PC-9 (cell line): Measurements from ENCODE around the gene RAD51AP1. TPM values are rescaled to one million over a fixed set of nuclear protein-coding genes. Genes with fewer than 3 reads are reported as not detected.

Experiments
- BruUV-seq: library from RNA; stranded (reverse); fragments of 400-500 nt; replicated peaks from 2 replicates; lab custom pipeline; 2021; lab: Mats Ljungman, UMichigan
- CTCF ChIA-PET: fragments of 300-600 bp; sonication (Branson Sonifier 250); formaldehyde crosslinking; loops from one replicate; lab custom pipeline; 2022; ENCODE audit warnings: antibody characterized with exemption; lab: Charles Lee
- POLR2A ChIA-PET: fragments of 300-600 bp; sonication (Branson Sonifier 250); formaldehyde crosslinking; loops from one replicate; lab custom pipeline; 2022; ENCODE audit warnings: antibody characterized with exemption; ENCODE audit not compliant: unreplicated experiment; lab: Charles Lee
- DNase-seq, 2 experiments: peaks; one replicate each; pipeline versions ENCODE4 v3.0.0 to v3.0.0-alpha.2; 2015 to 2022; ENCODE audit warnings: mixed read lengths in 1 of 2
- H2AFZ ChIP-seq: fragments of 200-600 bp; sonication (generic); 2 replicates; pipeline ENCODE4 v1.8.1; 2017; ENCODE audit warnings: antibody characterized with exemption
- H3F3A ChIP-seq: fragments of 200-600 bp; sonication (generic); 2 replicates; pipeline ENCODE4 v1.8.1; 2017; ENCODE audit warnings: antibody characterized with exemption, mild to moderate bottlenecking, low read depth; ENCODE audit not compliant: insufficient read depth
- H3K27ac ChIP-seq: fragments of 200-600 bp; sonication (generic); 2 replicates; pipeline ENCODE4 v1.6.1; 2016; ENCODE audit warnings: mixed run types
- H3K27me3 ChIP-seq: fragments of 200-600 bp; sonication (generic); 2 replicates; pipeline ENCODE4 v1.6.1; 2016; ENCODE audit warnings: low read depth, mixed run types; ENCODE audit not compliant: insufficient read depth
- H3K36me3 ChIP-seq: fragments of 200-600 bp; sonication (generic); 2 replicates; pipeline ENCODE4 v1.6.1; 2016; ENCODE audit warnings: low read depth, mixed run types
- H3K4me1 ChIP-seq: fragments of 200-600 bp; sonication (generic); replicated peaks from 2 replicates; pipeline ENCODE4 v1.6.1; 2016; ENCODE audit warnings: mixed run types; ENCODE audit not compliant: insufficient read depth
- H3K4me2 ChIP-seq: fragments of 200-600 bp; sonication (generic); 2 replicates; pipeline ENCODE4 v1.6.1; 2017; ENCODE audit warnings: mixed run types
- H3K4me3 ChIP-seq: fragments of 200-600 bp; sonication (generic); 2 replicates; pipeline ENCODE4 v1.6.1; 2016; ENCODE audit warnings: mixed run types
- H3K79me2 ChIP-seq: fragments of 200-600 bp; sonication (generic); 2 replicates; pipeline ENCODE4 v1.6.1; 2017; ENCODE audit warnings: low read depth, mixed run types
- H3K9me2 ChIP-seq: fragments of 200-600 bp; sonication (generic); 2 replicates; pipeline ENCODE4 v1.8.1; 2017; ENCODE audit warnings: mild to moderate bottlenecking; ENCODE audit not compliant: insufficient read depth
- H3K9me3 ChIP-seq: fragments of 200-600 bp; sonication (generic); 2 replicates; pipeline ENCODE4 v1.8.1; 2016; ENCODE audit warnings: low read depth; ENCODE audit not compliant: insufficient read depth
- H4K20me1 ChIP-seq: fragments of 200-600 bp; sonication (generic); 2 replicates; pipeline ENCODE4 v1.8.1; 2017; ENCODE audit not compliant: insufficient read depth
- CTCF ChIP-seq: fragments of 200-600 bp; sonication (generic); conservative IDR thresholded peaks from 2 replicates; pipeline ENCODE4 v1.6.1; 2017; ENCODE audit warnings: mixed run types, antibody characterized with exemption, mild to moderate bottlenecking, moderate library complexity
- EZH2 ChIP-seq: fragments of 200-600 bp; sonication (generic); IDR thresholded peaks from 2 replicates; pipeline ENCODE4 v1.8.0; 2017; ENCODE audit warnings: antibody characterized with exemption, low read depth
- intact Hi-C: fragments of 100-400 bp; cut with micrococcal nuclease; formaldehyde crosslinking; loops from one replicate; pipeline ENCODE4 v1.10.0; 2022; ENCODE audit not compliant: unreplicated experiment
- total RNA-seq: library from RNA; stranded (reverse); gene quantifications from 2 replicates; pipeline ENCODE4 v1.2.3, GENCODE V29; 2021

The RAD51AP1 gene
- total RNA-seq, 1 experiment from 2014 or later = 54.7 TPM

- H3K27me3 ChIP-seq = no peaks in the 10 kb centered on the region
- H4K20me1 ChIP-seq = 0 out of 2 replicates have a peak, but pooled peaks cover 3% of the 10 kb centered on the region
- BruUV-seq = no TSS peak
- H3K79me2 ChIP-seq = no peaks in the 10 kb centered on the region
- ChIA-PET POLR2A (interaction anchor here (0.6 kb wide), 1 partner anchor 1614 kb away, joined by 5 read pairs; no protein-coding TSS in a partner anchor), CTCF (no interaction called here)
- intact Hi-C loops = no loop called here
- TF ChIP-seq EZH2 (no peak), CTCF (no peak)
- H3K27ac ChIP-seq = no peak overlapping the region
- no peak for DNase-seq
- no peaks in the 10 kb centered on the region for H3K4me1 ChIP-seq
- H2AFZ ChIP-seq = no peak overlapping the region
- peaks cover 14% of the 10 kb centered on the region for H3K36me3 ChIP-seq
- no peaks in the 10 kb centered on the region for H3K9me3 ChIP-seq
- H3K9me2 ChIP-seq = no peaks in the 10 kb centered on the region
- no peak overlapping the region for H3K4me2 ChIP-seq
- no peak overlapping the region for H3K4me3 ChIP-seq
- H3F3A ChIP-seq = no peaks in the 10 kb centered on the region
Measured at GRCh38 chr12:4553943-4554342, 15.3 kb downstream of the RAD51AP1 start.

- TF ChIP-seq EZH2 (no peak), CTCF (no peak)
- intact Hi-C loops = no loop called here
- no peak overlapping the region for H3K4me2 ChIP-seq
- POLR2A ChIA-PET = no interaction called here
- H3K36me3 ChIP-seq = peaks cover 10% of the 10 kb centered on the region; the same call in 1 of the 2 replicates
- no peak for DNase-seq
- no peaks in the 10 kb centered on the region for H3K9me3 ChIP-seq
- CTCF ChIA-PET = no interaction called here
- no TSS peak for BruUV-seq
- H3K27ac ChIP-seq = no peak overlapping the region
- no peaks in the 10 kb centered on the region for H3K4me1 ChIP-seq
- H4K20me1 ChIP-seq = 0 out of 2 replicates have a peak, but pooled peaks cover 3% of the 10 kb centered on the region
- no peaks in the 10 kb centered on the region for H3K9me2 ChIP-seq
- H3K79me2 ChIP-seq = no peaks in the 10 kb centered on the region
- no peak overlapping the region for H3K4me3 ChIP-seq
- H3F3A ChIP-seq = no peaks in the 10 kb centered on the region
- no peaks in the 10 kb centered on the region for H3K27me3 ChIP-seq
- H2AFZ ChIP-seq = no peak overlapping the region
Measured at GRCh38 chr12:4555804-4556203, 17.1 kb downstream of the RAD51AP1 start.

GRCh38 chr12:4556735-4557530, 18.2 kb downstream of the RAD51AP1 start:
- CTCF ChIA-PET = no interaction called here
- no peak overlapping the region for H3K4me2 ChIP-seq
- H3K27me3 ChIP-seq = no peaks in the 10 kb centered on the region
- intact Hi-C loops = no loop called here
- no peak overlapping the region for H3K27ac ChIP-seq
- TF ChIP-seq EZH2 (no peak), CTCF (no peak)
- no peaks in the 10 kb centered on the region for H3K4me1 ChIP-seq
- DNase-seq = no peak
- POLR2A ChIA-PET = no interaction called here
- no peaks in the 10 kb centered on the region for H3K9me3 ChIP-seq
- no peak overlapping the region for H3K4me3 ChIP-seq
- no peak overlapping the region for H2AFZ ChIP-seq
- no peaks in the 10 kb centered on the region for H3F3A ChIP-seq
- no TSS peak for BruUV-seq
- H3K9me2 ChIP-seq = no peaks in the 10 kb centered on the region
- no peaks in the 10 kb centered on the region for H3K79me2 ChIP-seq
- 0 out of 2 replicates have a peak, but pooled peaks cover 3% of the 10 kb centered on the region for H4K20me1 ChIP-seq
- peaks cover 10% of the 10 kb centered on the region; the same call in 1 of the 2 replicates for H3K36me3 ChIP-seq
